ENCODE results near the gene KATNB1.

KATNB1 gene

GRCh38 chr16:57740423-57741071, 5.0 kb downstream of the KATNB1 start:
- no peak for TF ChIP-seq CSRNP3 (CRISPR knock-in tag; IDR thresholded peaks at IDR 0.05)
- no peak for TF ChIP-seq GLIS3 (CRISPR knock-in tag; IDR thresholded peaks at IDR 0.05)
- TF ChIP-seq CSDC2 (CRISPR knock-in tag; IDR thresholded peaks at IDR 0.05): no peak
- TF ChIP-seq CREB5 (CRISPR knock-in tag; IDR thresholded peaks at IDR 0.05; ENCODE audit: low read depth): no peak
- TF ChIP-seq PPARA (CRISPR knock-in tag; IDR thresholded peaks at IDR 0.05; ENCODE audit: borderline replicate concordance): no peak
- TF ChIP-seq TSHZ2 (CRISPR knock-in tag; IDR thresholded peaks at IDR 0.05): no peak
- no peak for TF ChIP-seq ZNF70 (CRISPR knock-in tag; IDR thresholded peaks at IDR 0.05)
- TF ChIP-seq ISL1 (CRISPR knock-in tag; IDR thresholded peaks at IDR 0.05): no peak
- TF ChIP-seq TCF4 (CRISPR knock-in tag; IDR thresholded peaks at IDR 0.05; ENCODE audit: borderline replicate concordance): no peak
- TF ChIP-seq TOX (CRISPR knock-in tag; IDR thresholded peaks at IDR 0.05; ENCODE audit: borderline replicate concordance): no peak
- no peak for ATAC-seq

- no peak for ATAC-seq
- no peak for TF ChIP-seq OSR1 (CRISPR knock-in tag; IDR thresholded peaks at IDR 0.05)
- no peak for TF ChIP-seq ZNF70 (CRISPR knock-in tag; IDR thresholded peaks at IDR 0.05)
- TF ChIP-seq TCF4 (CRISPR knock-in tag; IDR thresholded peaks at IDR 0.05; ENCODE audit: borderline replicate concordance): no peak
- TF ChIP-seq CSRNP3 (CRISPR knock-in tag; IDR thresholded peaks at IDR 0.05): no peak
- TF ChIP-seq ZNF8 (CRISPR knock-in tag; IDR thresholded peaks at IDR 0.05): no peak
- TF ChIP-seq SNAI2 (CRISPR knock-in tag; IDR thresholded peaks at IDR 0.05): no peak
- TF ChIP-seq TSHZ2 (CRISPR knock-in tag; IDR thresholded peaks at IDR 0.05): no peak
- no peak for TF ChIP-seq PATZ1 (CRISPR knock-in tag; IDR thresholded peaks at IDR 0.05; ENCODE audit: borderline replicate concordance)
- TF ChIP-seq ISL1 (CRISPR knock-in tag; IDR thresholded peaks at IDR 0.05): no peak
- no peak for TF ChIP-seq RARB (CRISPR knock-in tag; IDR thresholded peaks at IDR 0.05)
- TF ChIP-seq ESRRG (CRISPR knock-in tag; IDR thresholded peaks at IDR 0.05): no peak
- TF ChIP-seq GLIS3 (CRISPR knock-in tag; IDR thresholded peaks at IDR 0.05): no peak
- no peak for TF ChIP-seq BACH2 (CRISPR knock-in tag; IDR thresholded peaks at IDR 0.05; ENCODE audit: borderline replicate concordance)
- TF ChIP-seq TOX (CRISPR knock-in tag; IDR thresholded peaks at IDR 0.05; ENCODE audit: borderline replicate concordance): no peak
- no peak for TF ChIP-seq ZNF565 (CRISPR knock-in tag; conservative IDR thresholded peaks at IDR 0.05; ENCODE audit: low read depth)
- TF ChIP-seq ZFP30 (CRISPR knock-in tag; IDR thresholded peaks at IDR 0.05): no peak
- no peak for TF ChIP-seq CSDC2 (CRISPR knock-in tag; IDR thresholded peaks at IDR 0.05)
- TF ChIP-seq ZC3H10 (CRISPR knock-in tag; IDR thresholded peaks at IDR 0.05): no peak
- TF ChIP-seq PPARA (CRISPR knock-in tag; IDR thresholded peaks at IDR 0.05; ENCODE audit: borderline replicate concordance): no peak
Measured at GRCh38 chr16:57741660-57742191, 6.2 kb downstream of the KATNB1 start.
